Parathyroid adenoma (tissue), 2 donors: Measurements from ENCODE around the gene PIM2.

Experiments
- H2AFZ ChIP-seq: fragments of 300-600 bp; sonication (generic); one replicate; pipeline ENCODE4 v1.7.0; 2017; ENCODE audit warnings: antibody characterized with exemption, mild to moderate bottlenecking
- H3K27ac ChIP-seq: fragments of 300-600 bp; sonication (generic); one replicate; pipeline ENCODE4 v1.7.0; 2017
- H3K27me3 ChIP-seq: fragments of 300-600 bp; sonication (generic); one replicate; pipeline ENCODE4 v1.7.0; 2017; ENCODE audit warnings: low read length; ENCODE audit not compliant: control insufficient read depth, insufficient read depth
- H3K36me3 ChIP-seq: fragments of 300-600 bp; sonication (generic); one replicate; pipeline ENCODE4 v1.7.0; 2017; ENCODE audit warnings: low read length; ENCODE audit not compliant: control insufficient read depth, insufficient read depth
- H3K4me1 ChIP-seq: fragments of 300-600 bp; sonication (generic); one replicate; pipeline ENCODE4 v1.7.0; 2017; ENCODE audit warnings: control low read depth
- H3K4me2 ChIP-seq: fragments of 300-600 bp; sonication (generic); one replicate; pipeline ENCODE4 v1.7.0; 2017; ENCODE audit warnings: low read length
- H3K4me3 ChIP-seq: fragments of 300-600 bp; sonication (generic); one replicate; pipeline ENCODE4 v1.7.0; 2017; ENCODE audit warnings: low read depth, low read length
- H3K79me2 ChIP-seq: fragments of 300-600 bp; sonication (generic); one replicate; pipeline ENCODE4 v1.7.0; 2017; ENCODE audit warnings: control low read depth
- H3K9ac ChIP-seq: fragments of 300-600 bp; sonication (generic); one replicate; pipeline ENCODE4 v1.7.0; 2017; ENCODE audit warnings: mild to moderate bottlenecking
- H3K9me3 ChIP-seq: fragments of 300-600 bp; sonication (generic); one replicate; pipeline ENCODE4 v1.7.0; 2017; ENCODE audit warnings: low read length; ENCODE audit not compliant: control insufficient read depth
- CTCF ChIP-seq: fragments of 300-600 bp; sonication (generic); IDR thresholded peaks from one replicate; pipeline ENCODE4 v1.7.0; 2017; ENCODE audit warnings: antibody characterized with exemption, mild to moderate bottlenecking
- donor health status: primary hyperparathyroidism.

The PIM2 gene

DNA sequence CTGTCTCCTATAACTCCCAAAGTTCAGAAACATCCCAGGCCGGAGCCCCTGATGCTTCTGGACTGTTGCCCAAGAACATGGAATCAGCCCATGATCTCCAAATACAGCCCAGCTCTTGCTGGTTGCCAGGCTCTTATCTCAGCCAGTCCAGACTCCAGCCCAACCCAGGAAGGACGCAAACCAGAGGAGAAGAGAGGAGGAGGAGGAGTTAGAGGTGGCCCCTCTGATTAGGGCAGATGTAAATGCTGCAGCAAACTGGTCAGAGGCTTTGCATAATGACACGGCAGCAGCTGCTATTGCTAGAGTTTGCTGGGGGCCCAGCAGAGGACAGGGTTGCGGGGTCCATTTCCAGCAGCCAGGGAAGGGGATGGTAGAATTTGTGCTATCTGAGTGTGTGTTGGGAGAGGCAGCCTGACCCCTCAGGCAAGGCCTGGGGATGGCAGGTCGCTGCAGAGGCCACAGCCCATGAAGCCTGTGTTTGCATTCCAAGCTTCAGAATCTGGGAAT lies 42.8 kb upstream of the PIM2 start:
- H3K9ac ChIP-seq, result no peak overlapping the region

GRCh38 chrX:48960291-48960690 lies 41.5 kb upstream of the PIM2 start:
- Histone ChIP-seq H3K4me3 (no peak overlapping the region), H2AFZ (no peak overlapping the region), H3K27ac (no peak overlapping the region), H3K36me3 (no peaks in the 10 kb centered on the region), H3K4me1 (peaks cover 12% of the 10 kb centered on the region), H3K27me3 (no peaks in the 10 kb centered on the region), H3K79me2 (peaks cover 17% of the 10 kb centered on the region), H3K9me3 (no peaks in the 10 kb centered on the region), H3K4me2 (no peak overlapping the region), H3K9ac (no peak overlapping the region)
- TF ChIP-seq CTCF, result no peak

More for the DNA sequence above, 42.8 kb upstream of the PIM2 start:
- Histone ChIP-seq H3K79me2 (peaks cover 3% of the 10 kb centered on the region), H3K27ac (peak overlapping the region; percentile 69), H3K4me3 (no peak overlapping the region), H3K9me3 (no peaks in the 10 kb centered on the region), H3K4me1 (peaks cover 12% of the 10 kb centered on the region), H3K4me2 (no peak overlapping the region), H3K27me3 (no peaks in the 10 kb centered on the region), H3K36me3 (no peaks in the 10 kb centered on the region), H2AFZ (peak overlapping the region; percentile 66)
- TF ChIP-seq CTCF, result no peak

DNA sequence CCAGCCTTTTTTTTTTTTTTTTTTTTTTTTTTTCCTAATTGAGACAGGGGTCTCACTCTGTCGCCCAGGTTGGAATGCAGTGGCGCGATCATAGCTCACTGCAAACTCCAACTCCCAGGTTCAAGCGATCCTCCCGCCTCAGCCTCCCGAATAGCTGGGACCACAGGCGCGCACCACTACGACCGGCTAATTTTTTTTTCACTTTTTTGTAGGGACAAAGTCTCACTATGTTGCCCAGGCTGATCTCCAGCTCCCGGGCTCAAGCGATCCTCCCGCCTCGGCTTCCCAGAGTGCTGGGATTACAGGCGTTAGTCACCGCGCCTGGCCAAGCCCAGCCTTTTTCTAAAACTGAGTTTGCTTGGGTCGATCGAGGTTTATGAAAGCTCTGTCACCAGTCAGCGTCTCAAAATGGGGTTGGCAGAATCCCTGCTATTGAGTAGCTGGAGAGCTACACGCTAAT lies 39.8 kb upstream of the PIM2 start:
- peak overlapping the region; percentile 81 for H3K4me2 ChIP-seq
- TF ChIP-seq CTCF, result no peak
- H3K27ac ChIP-seq, result peak overlapping the region; percentile 98
- no peaks in the 10 kb centered on the region for H3K36me3 ChIP-seq
- H2AFZ ChIP-seq, result peak overlapping the region; percentile 78
- no peaks in the 10 kb centered on the region for H3K27me3 ChIP-seq
- no peaks in the 10 kb centered on the region for H3K9me3 ChIP-seq
- no peak overlapping the region for H3K9ac ChIP-seq
- peaks cover 28% of the 10 kb centered on the region for H3K79me2 ChIP-seq
- peaks cover 14% of the 10 kb centered on the region for H3K4me1 ChIP-seq
- peak overlapping the region; percentile 88 for H3K4me3 ChIP-seq

DNA sequence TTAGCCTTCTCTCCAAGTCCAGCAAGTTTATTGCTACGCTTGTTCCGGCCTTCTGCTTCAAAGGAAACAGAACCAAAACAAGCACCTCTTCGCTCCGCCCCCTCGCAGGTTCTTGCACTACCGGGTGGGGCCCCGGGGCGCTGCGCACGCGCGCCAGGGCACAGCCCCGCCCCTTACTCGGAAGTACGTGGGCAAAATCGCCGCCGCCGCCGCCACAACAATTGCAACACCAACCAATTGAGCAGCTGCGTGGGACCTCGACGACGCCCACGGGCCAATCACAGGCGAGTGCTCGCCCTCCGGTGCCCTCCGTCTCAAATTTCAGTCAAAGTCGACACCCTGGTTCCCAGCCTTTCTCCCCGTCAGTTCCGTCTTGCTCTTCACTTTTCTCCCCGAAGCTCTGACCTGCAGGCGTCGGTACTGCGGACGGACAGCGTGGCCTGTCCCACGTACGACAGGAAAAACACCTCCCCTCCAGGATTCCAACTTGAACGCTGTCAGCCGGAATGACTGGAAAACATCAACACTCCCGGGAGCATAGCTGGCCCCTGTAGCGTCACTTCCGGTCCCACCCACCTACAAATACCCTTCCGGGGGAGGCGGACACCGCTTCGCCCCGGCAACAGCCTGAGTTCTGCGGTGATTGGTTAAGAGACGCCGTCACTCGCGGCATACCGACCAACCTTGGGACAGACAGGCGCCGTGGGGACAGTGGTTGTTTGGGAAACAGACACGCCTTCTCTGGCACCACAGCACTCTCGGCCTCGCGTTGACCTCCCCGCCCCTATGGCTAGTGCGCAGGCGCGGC lies 39.2 kb upstream of the PIM2 start:
- Histone ChIP-seq H3K4me2 (peak overlapping the region; percentile 85), H3K9ac (no peak overlapping the region), H3K4me3 (peak overlapping the region; percentile 88), H3K36me3 (no peaks in the 10 kb centered on the region), H3K9me3 (no peaks in the 10 kb centered on the region), H3K27me3 (no peaks in the 10 kb centered on the region), H2AFZ (peak overlapping the region; percentile 43), H3K27ac (peak overlapping the region; percentile 98), H3K4me1 (peaks cover 14% of the 10 kb centered on the region), H3K79me2 (peaks cover 32% of the 10 kb centered on the region)
- TF ChIP-seq CTCF, result no peak
